ENCODE data around the gene MAP6D1. TPM values are rescaled to one million over a fixed set of nuclear protein-coding genes. Genes with fewer than 3 reads are reported as not detected.

The MAP6D1 gene
- total RNA-seq, 1 experiment from 2014 or later = 7.1 TPM

DNA sequence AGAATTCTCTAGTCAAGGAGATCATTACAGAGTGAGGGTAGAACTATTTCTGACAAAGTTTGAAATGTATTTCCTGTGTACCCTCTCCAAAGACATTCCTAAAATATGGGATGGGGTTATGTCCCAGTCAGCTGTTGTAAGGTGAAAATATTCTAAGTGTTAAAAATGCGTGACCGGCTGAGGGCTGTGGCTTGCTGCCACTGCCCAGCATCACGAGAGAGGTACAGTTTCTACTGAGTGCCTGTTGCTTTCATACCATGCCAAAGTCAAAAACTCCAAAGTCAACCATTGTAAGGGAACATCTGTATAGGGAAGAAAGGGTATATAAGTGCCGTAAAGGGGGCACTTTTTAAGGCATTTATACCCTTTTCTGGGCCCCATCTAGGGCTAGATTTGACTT, 30.9 kb downstream of the MAP6D1 start:
- Histone ChIP-seq H3K79me2 (ENCODE audit: insufficient read depth, low read length) (no peaks in the 10 kb centered on the region), H3K23me2 (ENCODE audit: insufficient read length, low read depth, low read length, poor library complexity, severe bottlenecking) (no peaks in the 10 kb centered on the region), H3K56ac (ENCODE audit: insufficient read length, low read depth, low read length) (no peak overlapping the region), H2BK15ac (ENCODE audit: low read depth, low read length) (no peak overlapping the region), H2BK5ac (ENCODE audit: insufficient read length, low read length) (no peak overlapping the region), H3K4ac (ENCODE audit: low read depth, low read length) (no peak overlapping the region), H3K4me2 (ENCODE audit: insufficient read depth, insufficient read length, low read length) (no peak overlapping the region), H4K20me1 (ENCODE audit: control insufficient read depth, insufficient read depth, insufficient read length) (no peaks in the 10 kb centered on the region), H2BK12ac (ENCODE audit: insufficient read length, low read depth, low read length) (no peak overlapping the region), H3K23ac (ENCODE audit: insufficient read length, low read depth, low read length) (no peak overlapping the region), H2AFZ (ENCODE audit: low read length) (no peak overlapping the region), H3K79me1 (ENCODE audit: insufficient read depth, low read depth, low read length, poor library complexity, severe bottlenecking) (no peaks in the 10 kb centered on the region), H3K9ac (ENCODE audit: extremely low read depth, insufficient read length, low read length) (no peak overlapping the region), H4K91ac (ENCODE audit: insufficient read length, low read depth, low read length) (no peak overlapping the region), H2BK120ac (ENCODE audit: low read depth, low read length, poor library complexity, severe bottlenecking) (no peak overlapping the region), H3K27me3 (ENCODE audit: insufficient read depth, low read length) (no peaks in the 10 kb centered on the region), H4K8ac (replicated peaks; ENCODE audit: insufficient read length, low read depth, low read length) (no peak overlapping the region), H3K27ac (ENCODE audit: insufficient read length, low read depth, low read length) (no peak overlapping the region), H3K4me1 (ENCODE audit: insufficient read depth, low read length) (no peaks in the 10 kb centered on the region), H2BK20ac (ENCODE audit: low read depth, low read length, poor library complexity, severe bottlenecking) (no peak overlapping the region), H3T11ph (ENCODE audit: low read length) (no peak overlapping the region), H3K18ac (ENCODE audit: insufficient read length, low read depth, low read length) (no peak overlapping the region), H2AK5ac (ENCODE audit: insufficient read length, low read length) (no peak overlapping the region), H3K14ac (ENCODE audit: insufficient read depth, low read length) (no peak overlapping the region), H3K9me3 (ENCODE audit: control insufficient read depth, low read depth, low read length) (no peaks in the 10 kb centered on the region), H4K5ac (ENCODE audit: insufficient read length, low read depth, low read length) (no peak overlapping the region)
- H3K4me3 Mint-ChIP-seq = no peak overlapping the region
- DNase-seq = no peak
- no peaks in the 10 kb centered on the region for H3K4me1 Mint-ChIP-seq
- no peak overlapping the region for H3K27ac Mint-ChIP-seq
- TF ChIP-seq, protein P1, sequence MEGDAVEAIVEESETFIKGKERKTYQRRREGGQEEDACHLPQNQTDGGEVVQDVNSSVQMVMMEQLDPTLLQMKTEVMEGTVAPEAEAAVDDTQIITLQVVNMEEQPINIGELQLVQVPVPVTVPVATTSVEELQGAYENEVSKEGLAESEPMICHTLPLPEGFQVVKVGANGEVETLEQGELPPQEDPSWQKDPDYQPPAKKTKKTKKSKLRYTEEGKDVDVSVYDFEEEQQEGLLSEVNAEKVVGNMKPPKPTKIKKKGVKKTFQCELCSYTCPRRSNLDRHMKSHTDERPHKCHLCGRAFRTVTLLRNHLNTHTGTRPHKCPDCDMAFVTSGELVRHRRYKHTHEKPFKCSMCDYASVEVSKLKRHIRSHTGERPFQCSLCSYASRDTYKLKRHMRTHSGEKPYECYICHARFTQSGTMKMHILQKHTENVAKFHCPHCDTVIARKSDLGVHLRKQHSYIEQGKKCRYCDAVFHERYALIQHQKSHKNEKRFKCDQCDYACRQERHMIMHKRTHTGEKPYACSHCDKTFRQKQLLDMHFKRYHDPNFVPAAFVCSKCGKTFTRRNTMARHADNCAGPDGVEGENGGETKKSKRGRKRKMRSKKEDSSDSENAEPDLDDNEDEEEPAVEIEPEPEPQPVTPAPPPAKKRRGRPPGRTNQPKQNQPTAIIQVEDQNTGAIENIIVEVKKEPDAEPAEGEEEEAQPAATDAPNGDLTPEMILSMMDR (conservative IDR thresholded peaks at IDR 0.05) = no peak
- peaks cover 34 to 80% (median 77%) of the 10 kb centered on the region in 3 experiments for H3K36me3 Mint-ChIP-seq (ENCODE audit: insufficient read depth in 1 of 3, low read depth in 3 of 3)
- H3K27me3 Mint-ChIP-seq (ENCODE audit: low read depth) = no peaks in the 10 kb centered on the region; the same call in 1 of the 2 replicates
- no CpG with 5 or more reads among the region's 4 CpGs for WGBS (ENCODE audit: extremely low coverage, insufficient read length, low lambda C conversion rate)
- H3K9me3 Mint-ChIP-seq = no peaks in the 10 kb centered on the region

Measured in H9 (cell line).